Stimulated activated CD4-positive, alpha-beta T cell treated with anti-CD3 and anti-CD28 coated beads, Interleukin-1b, Interleukin-23, amount 100 ng/mL, for 4 hours (primary cell): ENCODE measurements around the gene OR51T1.

Source experiments
- DNase-seq, 2 donors: peaks; one replicate each; pipeline ENCODE4 v3.0.0-alpha.2; 2020; ENCODE audit warnings: low read depth in 2 of 2

Gene OR51T1

DNA sequence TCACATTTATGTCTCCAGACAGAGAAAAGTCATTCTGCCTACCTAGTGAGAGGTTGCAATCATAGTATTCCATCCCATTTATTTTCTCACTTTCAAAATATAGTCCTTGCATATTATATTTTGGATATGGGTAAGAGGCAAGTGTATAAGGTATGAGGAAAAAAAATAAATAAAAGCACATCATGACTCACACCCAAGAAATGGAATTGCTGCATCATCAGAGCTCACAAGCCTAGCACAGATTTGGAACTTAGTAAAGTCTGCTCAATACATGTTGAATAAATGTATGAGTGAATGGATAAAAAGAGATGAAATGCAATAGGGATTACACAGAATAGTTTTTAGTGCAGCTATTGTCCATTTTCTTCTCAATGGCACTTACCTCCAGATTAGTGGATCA, 44.9 kb downstream of the OR51T1 start:
- no peak for DNase-seq
